Mucosa of rectum (tissue), 2 donors: Measurements from ENCODE around the gene CNGA3.
"Not testable (repeated sequence)": the region's sequence is repeated elsewhere in the genome, so short reads cannot be mapped to it uniquely, and the experiment has no call there.

Source experiments
- H3K27ac ChIP-seq, 2 donors: one replicate each; pipeline ENCODE4 v1.7.0; 2013; ENCODE audit warnings: inconsistent platforms in 2 of 2, low read depth in 2 of 2, low read length in 2 of 2
- H3K27me3 ChIP-seq, 2 donors: one replicate each; pipeline ENCODE4 v1.7.0; 2013; ENCODE audit warnings: low read length in 2 of 2; ENCODE audit not compliant: control insufficient read depth in 2 of 2, insufficient read depth in 2 of 2
- H3K36me3 ChIP-seq, 2 donors: one replicate each; pipeline ENCODE4 v1.7.0; 2013; ENCODE audit warnings: low read length in 2 of 2; ENCODE audit not compliant: control insufficient read depth in 2 of 2, insufficient read depth in 2 of 2
- H3K4me1 ChIP-seq, 2 donors: one replicate each; pipeline ENCODE4 v1.7.0; 2013; ENCODE audit warnings: low read length in 2 of 2, mild to moderate bottlenecking in 1 of 2; ENCODE audit not compliant: control insufficient read depth in 2 of 2, insufficient read depth in 2 of 2
- H3K4me3 ChIP-seq, 2 donors: one replicate each; pipeline ENCODE4 v1.7.0; 2013; ENCODE audit warnings: low read length in 2 of 2
- H3K9ac ChIP-seq, 2 donors: one replicate each; pipeline ENCODE4 v1.7.0; 2013; ENCODE audit warnings: low read length in 2 of 2, low read depth in 1 of 2, mild to moderate bottlenecking in 1 of 2
- H3K9me3 ChIP-seq, 2 donors: one replicate each; pipeline ENCODE4 v1.7.0; 2013; ENCODE audit warnings: low read length in 2 of 2; ENCODE audit not compliant: control insufficient read depth in 2 of 2
- donor health status: healthy.
- donor health status: Normal muscosa, but diverticular disease.

Gene CNGA3

GRCh38 chr2:98309580-98309979 is 36.7 kb upstream of the CNGA3 start:
- H3K4me3 ChIP-seq, result no peak overlapping the region
- H3K27ac ChIP-seq, result no peak overlapping the region
- H3K9ac ChIP-seq, result no peak overlapping the region
- no peaks in the 10 kb centered on the region for H3K9me3 ChIP-seq
- no peaks in the 10 kb centered on the region for H3K36me3 ChIP-seq
- peaks cover 0 to 4% of the 10 kb centered on the region in 2 donors for H3K27me3 ChIP-seq
- H3K4me1 ChIP-seq, result peaks cover 8 to 10% of the 10 kb centered on the region in 2 donors

- peaks cover 0 to 2% of the 10 kb centered on the region in 2 donors for H3K27me3 ChIP-seq
Measured at GRCh38 chr2:98310010-98310409, 36.2 kb upstream of the CNGA3 start.

GRCh38 chr2:98311090-98311489 is 35.2 kb upstream of the CNGA3 start:
- Histone ChIP-seq H3K9me3 (no peaks in the 10 kb centered on the region), H3K4me3 (no peak overlapping the region), H3K9ac (no peak overlapping the region), H3K4me1 (peaks cover 8 to 10% of the 10 kb centered on the region in 2 donors), H3K27ac (no peak overlapping the region), H3K36me3 (no peaks in the 10 kb centered on the region), H3K27me3 (peaks cover 0 to 2% of the 10 kb centered on the region in 2 donors)

More at GRCh38 chr2:98310010-98310409, 36.2 kb upstream of the CNGA3 start:
- Histone ChIP-seq H3K27ac (no peak overlapping the region), H3K9ac (no peak overlapping the region), H3K9me3 (no peaks in the 10 kb centered on the region), H3K4me3 (no peak overlapping the region), H3K36me3 (no peaks in the 10 kb centered on the region), H3K4me1 (peaks cover 8 to 10% of the 10 kb centered on the region in 2 donors)

- Histone ChIP-seq H3K27ac (no peak overlapping the region), H3K9me3 (no peaks in the 10 kb centered on the region), H3K27me3 (peaks cover 0 to 2% of the 10 kb centered on the region in 2 donors), H3K4me1 (peaks cover 8 to 10% of the 10 kb centered on the region in 2 donors), H3K9ac (no peak overlapping the region), H3K36me3 (no peaks in the 10 kb centered on the region), H3K4me3 (no peak overlapping the region)
Measured at GRCh38 chr2:98311771-98312545, 34.3 kb upstream of the CNGA3 start.

- no peaks in the 10 kb centered on the region for H3K9me3 ChIP-seq
- H3K9ac ChIP-seq, result no peak overlapping the region
- H3K36me3 ChIP-seq, result no peaks in the 10 kb centered on the region
- H3K27ac ChIP-seq, result no peak overlapping the region
- no peaks in the 10 kb centered on the region for H3K4me1 ChIP-seq
- H3K27me3 ChIP-seq, result peaks cover 0 to 2% of the 10 kb centered on the region in 2 donors
- no peak overlapping the region for H3K4me3 ChIP-seq
Measured at GRCh38 chr2:98313492-98314250, 32.6 kb upstream of the CNGA3 start.

- H3K27ac ChIP-seq, result no peak overlapping the region
- no peaks in the 10 kb centered on the region for H3K36me3 ChIP-seq
- H3K27me3 ChIP-seq, result peaks cover 0 to 2% of the 10 kb centered on the region in 2 donors
Measured at GRCh38 chr2:98314251-98314650, 32.0 kb upstream of the CNGA3 start.

GRCh38 chr2:98315957-98316356 is 30.3 kb upstream of the CNGA3 start:
- Histone ChIP-seq H3K9me3 (peaks cover 3 to 5% of the 10 kb centered on the region in 2 donors), H3K27me3 (no peaks in the 10 kb centered on the region), H3K27ac (no peak overlapping the region), H3K4me3 (no peak overlapping the region), H3K4me1 (no peaks in the 10 kb centered on the region), H3K36me3 (no peaks in the 10 kb centered on the region), H3K9ac (no peak overlapping the region)

More at GRCh38 chr2:98314251-98314650, 32.0 kb upstream of the CNGA3 start:
- Histone ChIP-seq H3K9ac (no peak overlapping the region), H3K4me3 (no peak overlapping the region), H3K9me3 (no peaks in the 10 kb centered on the region), H3K4me1 (no peaks in the 10 kb centered on the region)

- Histone ChIP-seq H3K27ac (no peak overlapping the region), H3K27me3 (no peaks in the 10 kb centered on the region), H3K4me1 (no peaks in the 10 kb centered on the region), H3K9ac (no peak overlapping the region), H3K4me3 (no peak overlapping the region), H3K9me3 (peaks cover 3 to 6% of the 10 kb centered on the region in 2 donors), H3K36me3 (no peaks in the 10 kb centered on the region)
Measured at GRCh38 chr2:98317214-98317613, 29.0 kb upstream of the CNGA3 start.

GRCh38 chr2:98320171-98320570 is 26.1 kb upstream of the CNGA3 start:
- H3K9me3 ChIP-seq, H3K4me3 ChIP-seq, H3K27ac ChIP-seq, H3K9ac ChIP-seq, H3K4me1 ChIP-seq, H3K27me3 ChIP-seq, H3K36me3 ChIP-seq: not testable (repeated sequence)

GRCh38 chr2:98324181-98324580 is 22.1 kb upstream of the CNGA3 start:
- no peak overlapping the region for H3K27ac ChIP-seq
- H3K9ac ChIP-seq, result no peak overlapping the region
- no peaks in the 10 kb centered on the region for H3K36me3 ChIP-seq
- H3K9me3 ChIP-seq, result peaks cover 3 to 6% of the 10 kb centered on the region in 2 donors
- no peaks in the 10 kb centered on the region for H3K4me1 ChIP-seq
- H3K27me3 ChIP-seq, result no peaks in the 10 kb centered on the region
- no peak overlapping the region for H3K4me3 ChIP-seq
